Stimulated activated naive CD8-positive, alpha-beta T cell treated with anti-CD3 and anti-CD28 coated beads, Interleukin-15, Interleukin-2, amounts not matched to agents 100 U/mL and 50 U/mL, for 24 hours (primary cell): Measurements from ENCODE around the gene LIN54.

Experiments
- ATAC-seq: fragments of 150-1000 bp; cut with Tn5 transposase; one replicate; pipeline ENCODE4 v1.10.0; 2021
- DNase-seq: peaks from one replicate; pipeline ENCODE4 v3.0.0; 2021

LIN54 gene

GRCh38 chr4:82891707-82892466 is 118.7 kb downstream of the LIN54 start:
- DNase-seq = no peak
- no peak for ATAC-seq

- DNase-seq (peak; percentile 98), ATAC-seq (peak; percentile 98)
Measured at GRCh38 chr4:82890901-82891706, 119.5 kb downstream of the LIN54 start, which contains the start of gene SEC31A. TSS of gene SEC31A (minus strand) at chr4:82891153. CDS start at chr4:82881936, 9,217 bp downstream.

- ATAC-seq (peak; percentile 55), DNase-seq (no peak)
Measured at GRCh38 chr4:82890528-82890900, 120.1 kb downstream of the LIN54 start.

GRCh38 chr4:82889287-82889686 is 121.3 kb downstream of the LIN54 start:
- ATAC-seq (no peak), DNase-seq (no peak)

- ATAC-seq (no peak), DNase-seq (no peak)
Measured at GRCh38 chr4:82886147-82886942, 124.3 kb downstream of the LIN54 start.

- no peak for ATAC-seq
- no peak for DNase-seq
Measured at GRCh38 chr4:82885410-82885809, 125.2 kb downstream of the LIN54 start.
